Astrocyte (in vitro differentiated cells and primary cell): ENCODE data around the gene SNRPD2. TPM values are rescaled to one million over a fixed set of nuclear protein-coding genes. Genes with fewer than 3 reads are reported as not detected.
A peak's percentile ranks its signal among the peaks of the same experiment; 100 is the strongest.

Experiments
- DNase-seq: peaks from one replicate; pipeline ENCODE4 v3.0.0-alpha.2; 2010; ENCODE audit warnings: low read depth
- FAIRE-seq: peaks from 2 replicates; lab custom pipeline; 2011; peaks lifted over from hg19 to GRCh38; lab: Jason Lieb, UNC
- H2AFZ ChIP-seq: 2 replicates; pipeline ENCODE4 v1.6.0; 2012; ENCODE audit warnings: low read depth, low read length, inconsistent platforms
- H3K27ac ChIP-seq: 2 replicates; pipeline ENCODE4 v1.5.1; 2011; ENCODE audit warnings: low read depth, low read length, inconsistent platforms
- H3K27me3 ChIP-seq: 2 replicates; pipeline ENCODE4 v1.6.0; 2011; ENCODE audit warnings: low read length, inconsistent platforms; ENCODE audit not compliant: insufficient read depth
- H3K36me3 ChIP-seq: 2 replicates; pipeline ENCODE4 v1.5.1; 2011; ENCODE audit warnings: low read length, inconsistent platforms; ENCODE audit not compliant: insufficient read depth
- H3K4me1 ChIP-seq: 2 replicates; pipeline ENCODE4 v1.5.1; 2011; ENCODE audit warnings: low read length, inconsistent platforms; ENCODE audit not compliant: insufficient read depth
- H3K4me2 ChIP-seq: 2 replicates; pipeline ENCODE4 v1.6.0; 2012; ENCODE audit warnings: low read length, inconsistent platforms
- H3K4me3 ChIP-seq: 2 replicates; pipeline ENCODE4 v1.5.1; 2011; ENCODE audit warnings: low read depth, mild to moderate bottlenecking, low read length, inconsistent platforms; ENCODE audit not compliant: insufficient read depth
- H3K79me2 ChIP-seq: 2 replicates; pipeline ENCODE4 v1.6.0; 2012; ENCODE audit warnings: mild to moderate bottlenecking, low read length, inconsistent platforms; ENCODE audit not compliant: insufficient read depth
- H3K9ac ChIP-seq: 2 replicates; pipeline ENCODE4 v1.6.0; 2012; ENCODE audit warnings: mild to moderate bottlenecking, low read length, inconsistent platforms
- H3K9me3 ChIP-seq: 2 replicates; pipeline ENCODE4 v1.5.1; 2012; ENCODE audit warnings: low read depth, mild to moderate bottlenecking, low read length, inconsistent platforms; ENCODE audit not compliant: insufficient read depth
- H4K20me1 ChIP-seq: 2 replicates; pipeline ENCODE4 v1.6.0; 2012; ENCODE audit warnings: low read length, inconsistent platforms; ENCODE audit not compliant: insufficient read depth
- H3K27ac Mint-ChIP-seq: one replicate; pipeline ENCODE4 v1.8.0; 2021; ENCODE audit warnings: mild to moderate bottlenecking, mixed read lengths; ENCODE audit not compliant: unreplicated experiment
- H3K27me3 Mint-ChIP-seq: one replicate; pipeline ENCODE4 v1.8.0; 2021; ENCODE audit warnings: low read depth, mixed read lengths; ENCODE audit not compliant: unreplicated experiment
- H3K36me3 Mint-ChIP-seq: one replicate; pipeline ENCODE4 v1.8.0; 2021; ENCODE audit warnings: low read depth, mixed read lengths; ENCODE audit not compliant: unreplicated experiment
- H3K4me1 Mint-ChIP-seq: one replicate; pipeline ENCODE4 v1.8.0; 2021; ENCODE audit warnings: low read depth, mixed read lengths; ENCODE audit not compliant: unreplicated experiment
- H3K4me3 Mint-ChIP-seq: one replicate; pipeline ENCODE4 v1.8.0; 2021; ENCODE audit warnings: mild to moderate bottlenecking, moderate library complexity, mixed read lengths; ENCODE audit not compliant: unreplicated experiment
- H3K9me3 Mint-ChIP-seq: one replicate; pipeline ENCODE4 v1.8.0; 2021; ENCODE audit warnings: mild to moderate bottlenecking, mixed read lengths; ENCODE audit not compliant: unreplicated experiment
- EZH2 ChIP-seq: IDR thresholded peaks from 2 replicates; pipeline ENCODE4 v1.6.1; 2012; ENCODE audit warnings: mild to moderate bottlenecking, low read length, inconsistent platforms; ENCODE audit not compliant: insufficient read depth
- total RNA-seq: library from RNA; stranded (reverse); gene quantifications from 2 replicates; pipeline ENCODE4 v1.2.1, GENCODE V29; 2021
- TF ChIP-seq, protein P1 (sequence below): IDR thresholded peaks from 2 replicates; pipeline ENCODE4 v1.5.1; 2011; ENCODE audit warnings: low read depth, mild to moderate bottlenecking, inconsistent platforms, low read length, moderate library complexity; ENCODE audit not compliant: insufficient read depth

Gene SNRPD2
- total RNA-seq, 1 donor from 2014 or later: 459 TPM

DNA sequence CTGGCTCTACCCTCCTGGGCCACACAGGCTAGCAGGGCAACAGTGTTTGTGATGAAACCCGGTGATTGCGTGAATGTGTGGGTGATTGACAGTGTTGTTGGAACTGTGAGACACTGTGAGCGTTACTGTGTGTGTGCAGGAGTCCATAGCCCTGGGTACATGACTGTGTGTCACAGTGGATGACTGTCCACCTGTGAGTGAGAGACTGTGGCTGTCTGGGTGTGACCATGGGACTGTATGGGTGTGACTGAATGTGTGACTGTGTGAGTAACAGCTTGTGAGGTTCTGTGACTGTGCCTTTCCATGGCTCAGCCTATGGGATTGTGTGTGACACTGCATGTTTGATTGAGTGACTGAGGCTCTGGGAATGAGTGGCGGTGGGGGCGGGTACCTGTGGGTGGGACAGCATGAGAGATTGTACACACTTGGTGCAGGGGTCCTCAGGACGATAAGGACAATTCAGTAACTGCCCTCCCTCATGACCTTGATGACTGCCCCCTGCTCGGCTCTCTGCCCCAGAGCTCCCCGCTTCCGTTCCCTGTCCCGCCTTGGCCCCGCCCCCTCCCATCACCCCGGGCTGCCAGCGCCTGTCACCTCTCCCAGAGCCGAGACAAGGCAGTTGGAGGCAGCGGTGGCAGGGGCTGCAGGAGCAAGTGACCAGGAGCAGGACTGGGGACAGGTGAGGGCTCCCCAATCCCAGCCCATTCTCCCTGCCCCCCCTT lies 24.0 kb downstream of the SNRPD2 start, which contains the start of gene GIPR:
GIPR (plus strand) TSS at position 602 of the 722 bp plus-strand sequence. CDS start 1,300 bp downstream, outside the sequence.
- peaks cover 7% of the 10 kb centered on the region for H3K4me1 ChIP-seq
- DNase-seq: peak; percentile 10
- TF ChIP-seq, protein P1, sequence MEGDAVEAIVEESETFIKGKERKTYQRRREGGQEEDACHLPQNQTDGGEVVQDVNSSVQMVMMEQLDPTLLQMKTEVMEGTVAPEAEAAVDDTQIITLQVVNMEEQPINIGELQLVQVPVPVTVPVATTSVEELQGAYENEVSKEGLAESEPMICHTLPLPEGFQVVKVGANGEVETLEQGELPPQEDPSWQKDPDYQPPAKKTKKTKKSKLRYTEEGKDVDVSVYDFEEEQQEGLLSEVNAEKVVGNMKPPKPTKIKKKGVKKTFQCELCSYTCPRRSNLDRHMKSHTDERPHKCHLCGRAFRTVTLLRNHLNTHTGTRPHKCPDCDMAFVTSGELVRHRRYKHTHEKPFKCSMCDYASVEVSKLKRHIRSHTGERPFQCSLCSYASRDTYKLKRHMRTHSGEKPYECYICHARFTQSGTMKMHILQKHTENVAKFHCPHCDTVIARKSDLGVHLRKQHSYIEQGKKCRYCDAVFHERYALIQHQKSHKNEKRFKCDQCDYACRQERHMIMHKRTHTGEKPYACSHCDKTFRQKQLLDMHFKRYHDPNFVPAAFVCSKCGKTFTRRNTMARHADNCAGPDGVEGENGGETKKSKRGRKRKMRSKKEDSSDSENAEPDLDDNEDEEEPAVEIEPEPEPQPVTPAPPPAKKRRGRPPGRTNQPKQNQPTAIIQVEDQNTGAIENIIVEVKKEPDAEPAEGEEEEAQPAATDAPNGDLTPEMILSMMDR: no peak
- no peak for TF ChIP-seq EZH2
- Mint-ChIP-seq H3K27me3 (peaks cover 3% of the 10 kb centered on the region), H3K36me3 (peaks cover 2% of the 10 kb centered on the region), H3K4me1 (peaks cover 6% of the 10 kb centered on the region), H3K4me3 (peak within 1 kb of the TSS; percentile 93), H3K9me3 (no peaks in the 10 kb centered on the region), H3K27ac (peak within 1 kb of the TSS; percentile 79)
- FAIRE-seq: no peak
- no peaks in the 10 kb centered on the region for H3K36me3 ChIP-seq
- no peaks in the 10 kb centered on the region for H3K79me2 ChIP-seq
- H3K9me3 ChIP-seq: no peaks in the 10 kb centered on the region
- no peak within 1 kb of the TSS for H3K27ac ChIP-seq
- H3K4me3 ChIP-seq: peak within 1 kb of the TSS; percentile 29
- H3K9ac ChIP-seq: peak within 1 kb of the TSS; percentile 21
- H4K20me1 ChIP-seq: no peaks in the 10 kb centered on the region
- H2AFZ ChIP-seq: peak within 1 kb of the TSS; percentile 66
- peak within 1 kb of the TSS; percentile 82 for H3K4me2 ChIP-seq
- H3K27me3 ChIP-seq: peaks cover 14% of the 10 kb centered on the region

DNA sequence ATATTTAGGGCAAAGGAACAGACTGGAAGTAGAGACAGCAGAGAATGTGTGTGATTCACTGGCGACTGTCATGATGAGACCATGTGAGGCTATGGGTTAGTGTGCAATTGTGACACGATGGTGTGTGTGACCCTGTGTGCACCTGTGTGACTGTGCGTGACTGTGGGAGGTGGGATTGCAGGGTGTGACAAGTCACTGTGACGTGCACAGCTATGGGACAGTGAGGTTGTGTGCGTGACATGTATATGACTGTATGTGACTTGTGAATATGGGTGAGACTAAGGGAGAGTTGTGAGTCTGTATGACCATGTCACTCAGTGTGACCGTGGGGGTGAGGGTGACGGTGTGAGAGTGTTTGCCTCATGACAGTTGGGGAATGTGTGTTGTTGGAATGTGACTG lies 27.2 kb downstream of the SNRPD2 start:
- Histone ChIP-seq H3K4me2 (no peak overlapping the region), H3K79me2 (no peaks in the 10 kb centered on the region), H3K9me3 (no peaks in the 10 kb centered on the region), H2AFZ (no peak overlapping the region), H3K4me3 (no peak overlapping the region), H3K36me3 (no peaks in the 10 kb centered on the region), H4K20me1 (no peaks in the 10 kb centered on the region), H3K27ac (no peak overlapping the region), H3K9ac (no peak overlapping the region), H3K4me1 (peaks cover 7% of the 10 kb centered on the region), H3K27me3 (peaks cover 14% of the 10 kb centered on the region)
- H3K36me3 Mint-ChIP-seq: no peaks in the 10 kb centered on the region
- FAIRE-seq (no peak), DNase-seq (no peak)
- H3K4me3 Mint-ChIP-seq: no peak overlapping the region
- H3K27me3 Mint-ChIP-seq: peaks cover 13% of the 10 kb centered on the region
- no peak overlapping the region for H3K27ac Mint-ChIP-seq
- peaks cover 6% of the 10 kb centered on the region for H3K4me1 Mint-ChIP-seq
- no peak for TF ChIP-seq EZH2
- TF ChIP-seq, protein P1: no peak
- H3K9me3 Mint-ChIP-seq: no peaks in the 10 kb centered on the region

DNA sequence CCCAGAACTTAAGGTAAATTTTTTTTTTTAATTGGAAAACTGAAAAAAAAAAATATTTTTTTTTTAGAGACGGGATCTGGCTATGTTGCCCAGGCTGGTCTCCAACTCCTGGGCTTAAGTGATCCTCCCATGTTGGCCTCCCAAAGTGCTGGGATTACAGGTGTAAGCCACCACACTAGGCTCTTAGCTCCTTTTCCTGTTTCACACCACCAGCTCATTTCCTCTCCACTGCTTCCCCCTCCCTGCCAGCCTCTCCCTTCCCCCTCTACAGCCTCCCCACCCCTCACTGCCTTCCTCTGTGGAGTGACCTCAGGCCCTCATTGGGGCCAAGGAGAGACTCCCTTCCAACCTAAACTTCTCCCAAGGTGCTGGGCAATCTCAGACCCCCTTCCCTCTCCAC lies 28.0 kb downstream of the SNRPD2 start:
- no peaks in the 10 kb centered on the region for H4K20me1 ChIP-seq
- no peaks in the 10 kb centered on the region for H3K36me3 ChIP-seq
- no peak overlapping the region for H3K27ac ChIP-seq
- H3K9me3 ChIP-seq: no peaks in the 10 kb centered on the region
- H3K4me2 ChIP-seq: no peak overlapping the region
- no peak overlapping the region for H3K4me3 Mint-ChIP-seq
- peaks cover 14% of the 10 kb centered on the region for H3K27me3 ChIP-seq
- FAIRE-seq (no peak), DNase-seq (no peak)
- H3K9me3 Mint-ChIP-seq: no peaks in the 10 kb centered on the region
- H3K36me3 Mint-ChIP-seq: no peaks in the 10 kb centered on the region
- H3K4me1 Mint-ChIP-seq: peaks cover 6% of the 10 kb centered on the region
- peaks cover 7% of the 10 kb centered on the region for H3K4me1 ChIP-seq
- H3K27ac Mint-ChIP-seq: no peak overlapping the region
- no peak overlapping the region for H3K9ac ChIP-seq
- H2AFZ ChIP-seq: no peak overlapping the region
- no peaks in the 10 kb centered on the region for H3K79me2 ChIP-seq
- TF ChIP-seq EZH2: no peak
- TF ChIP-seq, protein P1: no peak
- no peak overlapping the region for H3K4me3 ChIP-seq
- peaks cover 21% of the 10 kb centered on the region for H3K27me3 Mint-ChIP-seq
